ENCODE data around the gene DFFB.

DFFB gene

DNA sequence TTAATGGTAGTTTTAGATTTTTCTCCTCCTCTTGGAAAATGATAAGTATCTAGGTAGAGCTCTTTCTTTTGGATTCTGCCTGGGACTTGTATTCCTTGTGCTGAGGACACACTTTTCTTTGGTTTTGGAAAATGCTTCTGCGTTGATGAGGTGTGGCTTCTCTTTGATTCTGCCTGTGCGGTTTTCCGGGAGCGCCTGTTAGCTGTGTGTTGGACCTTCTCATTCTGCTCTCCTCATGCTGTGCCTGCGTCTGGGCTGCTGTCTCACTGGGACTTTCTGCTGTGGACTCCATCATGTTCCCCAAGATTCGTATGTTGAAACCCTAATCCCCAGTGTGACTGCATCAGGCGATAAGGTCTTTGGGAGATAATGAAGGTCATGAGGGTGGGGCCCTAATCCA lies 21.8 kb downstream of the DFFB start:
- DNase-seq = no peak

DNA sequence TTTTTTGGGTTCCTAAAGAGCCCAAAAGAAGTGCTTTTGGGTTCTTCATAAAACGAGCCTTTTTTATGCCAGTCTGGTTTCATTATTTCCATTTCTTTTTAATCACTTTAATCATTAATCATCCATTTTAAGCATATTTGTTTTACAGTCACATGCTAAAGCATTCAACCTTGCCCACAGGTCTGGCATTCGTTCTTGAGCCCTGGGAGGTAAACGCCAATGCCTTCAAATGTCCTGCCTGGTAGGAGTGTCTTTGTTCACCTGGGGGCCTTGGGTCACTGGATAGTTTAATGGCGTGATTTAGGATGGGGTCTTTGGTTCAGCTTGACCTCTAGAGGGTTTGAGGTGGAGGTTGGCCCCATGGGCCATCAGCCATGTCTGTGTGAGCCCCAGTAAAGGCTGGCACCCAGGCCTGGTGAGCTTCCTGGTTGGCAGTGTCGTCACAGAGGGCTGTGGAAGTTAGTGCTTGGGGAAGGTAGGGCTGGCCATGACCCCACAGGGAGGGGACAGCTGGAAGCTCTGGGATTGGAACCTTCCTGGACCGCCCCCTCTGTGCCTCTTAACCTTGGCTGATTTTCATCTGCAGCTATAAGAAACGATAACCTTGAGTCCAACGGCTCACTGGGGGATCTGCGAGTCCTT lies 22.6 kb downstream of the DFFB start:
- DNase-seq = no peak

DNA sequence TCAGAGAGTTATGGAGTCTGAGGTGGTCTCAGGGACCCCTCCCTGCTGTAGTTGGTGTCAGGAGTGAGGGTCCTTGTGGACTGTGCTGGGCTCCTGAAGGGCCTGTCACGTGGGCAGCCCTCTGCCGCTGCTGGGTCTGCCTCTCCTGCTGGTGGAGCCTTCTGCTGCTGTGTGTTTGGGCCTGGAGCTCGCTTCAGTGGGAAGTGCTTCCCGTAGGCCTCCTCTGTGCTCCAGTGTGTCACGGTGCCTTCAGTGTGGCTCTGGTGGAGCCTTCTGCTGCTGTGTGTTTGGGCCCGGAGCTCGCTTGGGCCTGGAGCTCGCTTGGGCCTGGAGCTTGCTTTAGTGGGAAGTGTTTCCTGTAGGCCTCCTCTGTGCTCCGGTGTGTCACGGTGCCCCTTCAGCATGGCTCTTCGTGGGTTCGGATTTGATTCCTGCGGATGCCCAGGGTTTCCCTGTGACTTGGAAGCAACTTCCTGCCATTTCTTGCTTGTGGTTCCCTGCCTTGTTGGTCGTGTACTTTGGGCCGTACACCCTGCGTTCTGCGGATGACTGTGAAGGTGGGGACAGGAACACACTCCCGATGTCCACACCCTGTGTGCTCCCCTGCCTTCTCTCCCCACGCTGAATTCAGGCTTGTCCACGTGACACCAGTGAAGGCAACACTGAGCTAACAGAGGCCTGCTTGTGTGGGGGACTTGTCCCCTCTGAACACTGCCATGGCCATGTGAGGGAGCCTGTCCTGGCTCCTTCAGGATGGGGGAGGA lies 23.3 kb downstream of the DFFB start:
- DNase-seq = no peak

DNA sequence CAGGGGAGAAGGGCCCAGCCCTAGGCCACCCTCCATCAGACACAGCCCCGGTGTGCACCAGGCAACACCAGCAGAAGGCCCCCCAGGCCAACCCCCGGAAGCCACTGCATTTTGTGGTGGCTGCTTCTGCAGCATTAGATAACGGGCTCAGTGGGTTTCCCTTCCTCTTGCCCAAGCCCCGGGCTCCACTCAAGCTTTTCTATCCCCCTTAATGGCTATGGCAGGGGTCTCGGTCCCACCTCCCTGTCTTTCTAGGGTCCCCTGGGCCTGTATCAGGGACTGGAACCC lies 23.9 kb downstream of the DFFB start:
- no peak for DNase-seq

DNA sequence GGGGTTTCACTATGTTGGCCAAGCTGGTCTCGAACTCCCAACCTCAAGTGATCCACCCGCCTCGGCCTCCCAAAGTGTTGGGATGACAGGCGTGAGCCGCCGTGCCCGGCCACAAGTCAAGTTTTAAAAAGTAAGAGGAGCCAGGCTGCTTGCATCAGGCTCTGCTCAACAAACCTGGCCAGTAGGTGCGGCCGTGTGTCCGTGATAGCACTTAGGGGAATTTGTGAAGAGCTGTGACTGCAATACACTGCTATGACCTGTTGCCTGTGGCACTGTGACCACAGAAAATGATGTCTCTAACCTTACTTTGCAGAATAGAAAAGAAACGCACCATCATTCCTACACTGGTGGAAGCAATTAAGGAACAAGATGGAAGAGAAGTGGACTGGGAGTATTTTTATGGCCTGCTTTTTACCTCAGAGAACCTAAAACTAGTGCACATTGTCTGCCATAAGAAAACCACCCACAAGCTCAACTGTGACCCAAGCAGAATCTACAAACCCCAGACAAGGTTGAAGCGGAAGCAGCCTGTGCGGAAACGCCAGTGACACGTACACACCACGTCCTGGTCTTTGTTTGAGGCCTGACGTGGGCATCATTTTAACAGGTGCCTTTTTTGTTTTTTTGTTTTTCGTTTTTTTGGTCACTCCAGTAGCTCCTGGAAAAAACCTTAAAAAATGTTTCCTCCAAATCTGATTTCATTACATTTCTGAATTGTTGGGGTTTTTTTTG lies 26.1 kb downstream of the DFFB start:
- peak; percentile 60 for DNase-seq

DNA sequence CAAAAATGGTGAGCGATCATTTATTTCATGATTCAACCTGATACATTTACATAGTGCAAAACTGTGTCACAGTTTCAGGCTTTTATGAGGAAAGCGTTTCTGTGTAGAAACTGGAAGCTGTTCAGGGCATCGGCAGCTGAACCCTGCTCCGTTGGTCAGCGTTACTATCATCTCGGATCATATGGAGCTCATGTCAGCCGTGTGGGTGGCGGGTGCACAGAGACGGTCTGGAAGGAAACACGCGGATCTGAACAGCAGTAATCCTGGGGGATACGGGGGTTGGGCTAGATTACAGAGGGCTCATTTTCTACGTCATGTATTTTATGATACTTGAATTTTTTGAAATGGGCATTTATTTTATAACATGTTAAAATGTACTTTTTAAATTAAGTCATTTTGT lies 27.7 kb downstream of the DFFB start:
- DNase-seq = no peak

DNA sequence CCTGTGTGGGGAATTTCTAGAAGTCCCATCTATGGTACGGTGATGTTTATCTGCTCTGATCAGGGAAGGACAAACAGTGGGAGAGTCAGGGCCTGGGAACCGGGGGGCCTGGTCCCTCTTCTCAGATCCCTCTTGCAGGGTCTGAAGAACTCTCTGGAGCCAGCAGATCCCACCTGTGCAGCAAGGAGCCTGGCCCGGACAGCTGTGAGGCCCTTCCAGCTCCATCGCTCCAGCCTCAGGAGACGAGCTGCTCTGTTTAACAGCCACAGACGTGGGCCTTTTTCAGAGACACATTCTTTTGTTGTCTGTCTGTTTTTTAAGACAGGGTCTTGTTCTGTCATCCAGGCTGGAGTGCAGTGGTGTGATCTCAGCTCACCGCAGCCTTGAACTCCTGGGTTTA lies 28.3 kb downstream of the DFFB start:
- no peak for DNase-seq

DNA sequence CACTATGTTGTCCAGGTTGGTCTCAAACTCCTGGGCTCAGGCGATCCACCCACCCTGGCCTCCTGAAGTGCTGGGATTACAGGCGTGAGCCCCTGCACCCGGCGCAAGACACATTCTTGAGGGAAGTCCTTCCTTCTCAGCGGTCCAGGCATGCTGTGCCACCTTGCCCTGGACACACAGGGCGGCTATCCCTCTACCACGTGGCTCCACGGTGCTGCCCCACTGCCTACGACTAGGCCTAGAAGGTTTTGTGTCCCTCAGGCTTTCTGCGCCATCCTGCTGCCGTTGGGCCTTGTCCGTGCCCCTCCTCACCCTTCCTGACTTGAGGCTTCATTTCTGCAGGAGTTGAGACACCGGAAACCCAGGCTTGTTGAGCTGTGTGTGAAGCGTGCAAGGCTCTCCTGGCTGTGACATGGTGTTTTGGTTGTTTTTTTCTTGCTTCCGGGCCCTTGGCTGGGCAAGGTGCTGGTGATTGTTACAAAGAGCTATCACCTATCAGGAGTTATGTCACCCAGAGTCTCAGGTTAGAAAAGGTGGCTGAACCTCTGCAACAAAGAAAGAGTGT lies 28.9 kb downstream of the DFFB start:
- DNase-seq = no peak

DNA sequence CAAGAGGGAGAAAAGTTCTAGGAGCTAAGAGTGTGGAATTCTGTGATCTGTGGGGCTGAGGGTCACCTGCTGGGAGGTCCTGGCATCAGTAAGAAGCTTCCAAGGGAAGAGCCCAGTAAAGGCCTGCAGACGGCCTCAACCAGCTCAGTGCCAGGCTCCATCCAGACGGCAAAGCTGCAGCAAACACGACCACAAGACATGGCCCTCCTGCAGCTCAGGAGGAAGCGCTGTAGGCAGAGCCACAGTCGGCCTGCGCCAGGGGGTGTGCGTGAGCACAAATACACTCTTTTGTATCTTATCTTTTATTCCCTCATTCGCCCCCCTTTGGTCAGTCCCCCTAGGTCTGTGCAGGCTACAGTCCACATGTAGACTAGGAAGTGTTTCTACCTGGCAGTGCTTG lies 29.4 kb downstream of the DFFB start:
- DNase-seq = no peak

DNA sequence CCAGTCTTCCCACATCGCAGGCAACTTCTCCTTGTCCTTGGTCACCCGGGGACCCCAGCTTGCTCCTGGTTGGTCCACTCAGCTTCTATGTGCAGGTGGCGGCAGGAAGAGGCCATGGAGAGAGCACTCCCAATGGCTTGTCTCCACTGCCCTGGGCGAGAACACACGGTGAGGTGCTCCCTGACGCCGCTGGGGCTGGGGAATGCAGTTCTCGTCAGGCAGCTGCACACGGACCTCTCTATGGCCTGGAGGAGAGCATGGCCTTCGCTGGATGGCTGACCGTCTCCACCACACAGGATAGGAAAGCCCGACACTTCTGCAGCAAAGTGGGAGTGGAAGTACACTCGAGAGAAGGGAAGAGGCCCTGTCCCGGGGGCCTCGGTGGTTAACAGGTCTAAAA lies 31.0 kb downstream of the DFFB start:
- DNase-seq = no peak

DNA sequence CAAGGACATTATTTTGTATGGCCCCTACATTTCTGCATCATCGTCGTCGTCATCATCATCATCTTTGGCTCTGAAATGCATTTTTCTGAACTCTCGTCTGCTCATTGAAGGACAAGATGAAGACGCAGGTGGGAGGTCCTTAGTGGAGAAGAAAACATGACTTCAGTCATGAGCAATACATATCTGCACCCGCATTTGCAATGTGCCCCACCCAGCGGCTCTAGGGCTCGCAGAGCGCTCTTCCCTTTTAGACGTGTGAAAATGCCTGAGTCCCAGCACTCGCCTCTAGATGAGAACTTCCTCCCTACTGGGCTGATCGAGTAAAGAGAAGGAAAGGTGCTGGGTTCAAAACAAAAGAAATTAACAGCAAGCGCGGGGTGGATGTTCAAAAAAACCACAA lies 32.7 kb downstream of the DFFB start:
- DNase-seq = peak; percentile 53

DNA sequence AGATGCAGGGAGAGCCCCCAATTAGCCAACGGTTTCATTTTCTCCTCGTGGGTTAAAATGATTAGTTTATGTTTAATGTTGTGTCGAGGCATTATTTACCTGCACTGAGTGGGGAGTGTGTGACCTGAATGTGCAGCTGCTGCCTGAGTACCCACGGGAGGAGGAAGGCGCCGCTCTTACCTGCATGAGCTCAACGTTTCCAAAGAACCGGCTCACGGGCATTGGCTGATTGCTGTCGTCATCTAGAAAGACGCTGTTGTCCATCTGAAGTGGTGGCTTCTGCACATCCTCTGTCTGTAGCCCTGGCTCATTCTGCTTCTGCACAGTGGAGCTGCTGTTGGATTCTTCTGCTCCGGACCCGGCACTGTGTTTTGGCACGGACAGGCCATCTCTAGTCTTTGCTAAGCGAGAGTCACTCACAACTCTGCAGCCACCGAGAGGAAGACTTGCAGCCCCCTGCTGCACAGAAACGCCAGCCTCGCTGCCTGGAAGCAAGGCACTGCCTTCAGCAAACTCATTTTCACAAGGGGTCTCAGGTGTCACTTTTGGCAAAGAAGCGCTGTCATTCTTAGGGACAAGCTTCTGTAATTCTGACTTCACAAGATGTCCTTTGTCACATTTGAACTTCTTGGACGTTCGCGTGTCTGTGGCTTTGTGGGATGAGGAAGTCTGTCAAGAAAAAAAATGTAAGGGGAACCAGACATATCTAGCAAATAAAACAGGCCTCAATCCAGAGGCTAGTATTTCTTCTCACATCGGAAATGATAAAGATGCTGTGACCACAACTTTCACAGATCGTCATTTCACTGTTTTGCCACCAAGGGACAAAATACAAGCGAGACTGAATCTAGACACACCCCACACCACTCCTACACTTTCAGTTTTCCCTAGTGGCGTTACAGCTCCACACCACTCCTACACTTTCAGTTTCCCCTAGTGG lies 33.4 kb downstream of the DFFB start:
- DNase-seq = peak; percentile 69

DNA sequence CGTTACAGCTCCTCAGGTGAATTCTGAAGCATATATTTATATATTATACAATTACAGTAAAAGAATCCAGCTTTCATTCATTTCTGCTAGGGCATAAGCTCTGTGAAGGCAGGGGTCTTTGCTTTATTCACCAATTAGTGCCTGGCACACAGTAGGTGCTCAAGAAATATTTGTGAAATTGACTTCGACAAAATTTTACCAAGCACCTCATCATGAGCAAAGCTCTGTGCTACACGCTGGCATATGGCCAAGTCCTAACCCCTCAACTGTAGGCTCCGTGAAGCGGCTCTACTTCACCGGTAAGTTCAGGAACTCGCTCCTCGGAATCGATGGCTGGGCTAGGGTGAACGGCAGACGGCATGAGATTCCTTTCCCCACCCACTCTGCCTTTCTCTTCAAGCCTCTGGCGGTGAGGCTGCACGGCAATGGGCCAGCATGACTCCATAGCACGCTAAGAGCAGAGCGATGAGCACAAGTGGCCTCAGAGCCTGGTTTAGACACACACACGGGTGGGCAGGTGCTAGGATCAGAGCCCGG lies 34.1 kb downstream of the DFFB start:
- no peak for DNase-seq

DNA sequence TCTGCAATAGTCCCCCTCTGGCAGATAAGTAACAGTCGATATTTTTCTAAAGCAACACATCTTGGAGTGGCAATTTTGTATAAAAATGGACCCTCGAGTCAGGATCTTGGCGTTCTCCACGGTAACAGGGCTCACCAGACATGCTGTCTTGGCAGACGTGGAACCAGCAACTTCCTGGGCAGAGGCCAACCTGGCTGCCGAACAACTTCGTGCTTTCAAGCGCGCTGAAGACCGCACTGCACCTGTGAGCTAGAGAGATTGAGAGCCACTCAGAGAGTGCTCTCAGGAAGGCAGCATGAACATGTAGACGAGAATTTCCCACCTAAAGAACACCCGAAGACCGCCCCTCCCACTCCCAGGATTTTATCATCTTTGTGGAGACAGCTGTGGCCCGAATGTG lies 35.5 kb downstream of the DFFB start:
- DNase-seq = no peak

DNA sequence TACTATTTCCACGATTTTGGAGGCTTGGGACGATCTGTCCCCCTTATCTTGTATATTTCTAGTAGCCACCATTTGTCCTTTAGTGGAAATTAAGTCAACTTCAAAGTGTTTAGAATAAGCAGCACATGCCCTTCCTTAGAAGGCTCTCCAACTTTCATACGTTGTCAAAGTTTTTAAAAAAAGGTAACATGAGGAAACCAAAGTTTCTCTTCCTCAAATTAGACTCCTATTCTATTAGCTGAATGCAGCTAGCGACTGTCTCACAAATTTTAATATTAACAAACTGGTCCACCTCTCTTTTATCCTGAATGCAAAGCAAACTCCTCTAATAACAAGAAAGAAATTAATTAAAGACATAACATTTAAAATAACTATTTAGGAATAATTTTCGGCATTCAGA lies 35.9 kb downstream of the DFFB start:
- DNase-seq = no peak

DNA sequence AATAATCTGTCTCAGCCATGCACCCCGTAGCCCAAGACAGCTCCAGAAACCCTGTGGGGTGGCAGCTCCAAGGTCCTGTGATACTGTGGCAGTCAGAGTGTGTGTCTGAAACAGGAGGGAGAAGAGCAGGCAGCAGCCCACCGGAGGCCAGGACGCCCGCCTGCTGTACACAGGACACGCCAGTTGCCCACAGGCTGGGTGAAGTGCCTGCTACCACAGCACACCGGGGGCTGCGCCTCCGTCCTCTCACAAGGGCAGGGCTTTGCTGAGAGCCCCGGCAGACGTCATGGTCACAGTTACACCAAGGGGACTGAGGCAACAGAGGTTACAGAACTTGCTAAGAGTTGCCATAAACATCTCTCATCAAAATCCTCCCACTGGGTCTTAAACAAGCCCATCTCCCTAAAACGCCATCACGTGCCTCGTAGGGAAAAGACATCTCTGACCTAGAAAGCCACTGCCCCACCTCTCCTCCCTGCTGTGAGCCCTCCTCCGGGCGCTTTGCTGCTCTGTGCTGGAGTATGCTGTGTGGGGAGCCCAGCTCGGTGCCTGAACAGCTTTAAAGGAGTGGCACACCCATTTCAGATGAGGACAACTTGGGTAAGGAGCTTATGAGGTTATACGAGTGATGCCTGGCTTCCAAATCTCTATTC lies 37.5 kb downstream of the DFFB start:
- DNase-seq = no peak

DNA sequence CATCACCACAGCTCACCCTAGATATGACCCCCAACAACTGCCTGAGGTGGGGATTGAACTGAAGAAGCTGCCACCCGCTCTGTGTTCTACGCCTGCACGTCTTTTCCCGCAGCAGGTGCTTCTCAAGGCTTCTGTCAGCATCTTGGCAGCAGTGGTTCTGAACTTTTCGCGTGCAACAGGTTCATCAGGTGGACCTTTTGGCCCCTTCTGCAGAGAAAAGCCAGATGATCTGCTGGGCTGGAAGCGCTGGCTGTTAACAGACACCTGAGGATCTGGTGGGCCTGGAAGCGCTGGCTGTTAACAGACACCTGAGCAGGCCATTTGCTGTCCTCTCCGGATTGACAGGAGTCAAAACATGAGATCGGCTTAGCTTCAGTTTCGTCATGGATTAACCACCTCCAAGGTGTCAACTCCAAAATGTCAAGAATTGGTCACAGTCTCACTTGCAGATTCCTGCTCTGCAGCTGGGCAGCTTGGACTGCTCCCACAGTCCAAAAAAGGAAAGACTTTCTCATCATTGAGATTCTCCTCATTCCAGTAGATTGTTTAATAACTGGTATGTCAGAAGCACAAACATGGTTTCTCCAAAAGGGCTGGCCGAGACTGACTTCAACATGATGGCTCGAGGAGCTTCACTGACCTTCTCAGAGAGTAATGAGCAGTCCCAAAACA lies 38.1 kb downstream of the DFFB start:
- DNase-seq = no peak

DNA sequence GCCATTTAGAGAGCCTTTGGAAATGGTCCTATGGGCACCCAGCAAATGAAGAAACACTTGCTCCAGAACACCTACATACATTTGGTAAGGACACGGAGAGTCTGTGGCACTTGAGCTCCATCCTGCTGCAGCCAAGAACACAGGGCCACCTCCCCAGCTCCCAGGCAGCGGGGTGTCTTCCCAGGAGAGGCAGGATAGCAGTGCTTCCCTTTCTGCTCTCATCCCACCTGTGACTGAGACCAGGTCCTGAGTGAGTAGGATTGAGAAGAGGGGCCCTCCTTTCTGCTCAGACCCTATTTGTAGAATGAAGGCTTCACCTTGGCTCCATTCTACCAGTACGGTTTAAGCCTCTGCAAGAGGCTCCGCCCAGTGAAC lies 38.7 kb downstream of the DFFB start:
- DNase-seq = no peak

DNA sequence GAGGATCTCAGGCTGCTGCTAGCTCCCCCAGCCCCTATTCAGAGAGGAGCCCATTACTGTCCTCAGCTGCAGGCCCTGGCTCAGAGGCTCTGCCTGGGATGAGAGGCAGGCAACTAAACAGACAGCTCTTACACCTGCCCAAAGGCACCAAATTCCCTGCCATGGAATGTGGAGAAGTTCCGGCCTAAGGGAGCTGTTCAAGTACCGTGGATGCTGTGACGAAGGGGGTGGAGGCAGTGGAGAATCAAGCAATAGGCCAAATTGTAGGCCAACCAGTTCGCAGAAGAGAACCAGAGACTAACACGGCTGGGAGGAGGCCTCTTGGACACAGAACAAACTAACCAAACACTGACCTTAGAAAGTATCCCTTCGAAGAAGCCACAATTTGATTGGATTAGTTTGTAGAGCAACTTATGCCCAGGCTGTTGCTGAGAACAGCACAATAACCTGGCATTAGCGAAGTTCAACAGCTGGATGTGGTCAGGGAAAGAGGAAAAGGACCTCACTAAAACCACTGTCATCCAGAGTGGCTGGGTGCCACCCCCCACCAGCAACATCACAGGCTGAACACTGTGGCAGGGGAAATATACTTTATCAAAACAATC lies 39.2 kb downstream of the DFFB start:
- DNase-seq = no peak

DNA sequence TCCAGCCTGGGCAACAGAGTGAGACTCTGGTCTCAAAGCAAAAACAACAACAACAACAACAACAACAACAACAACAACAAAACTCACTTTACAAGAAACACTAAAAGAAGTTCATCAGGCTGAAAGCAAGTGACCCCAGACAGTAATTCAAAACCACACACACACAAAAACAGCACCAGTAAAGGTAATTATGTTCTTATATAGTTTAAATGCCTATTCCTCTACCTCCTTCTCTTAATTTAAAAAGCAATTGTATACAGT lies 41.1 kb downstream of the DFFB start:
- no peak for DNase-seq

DNA sequence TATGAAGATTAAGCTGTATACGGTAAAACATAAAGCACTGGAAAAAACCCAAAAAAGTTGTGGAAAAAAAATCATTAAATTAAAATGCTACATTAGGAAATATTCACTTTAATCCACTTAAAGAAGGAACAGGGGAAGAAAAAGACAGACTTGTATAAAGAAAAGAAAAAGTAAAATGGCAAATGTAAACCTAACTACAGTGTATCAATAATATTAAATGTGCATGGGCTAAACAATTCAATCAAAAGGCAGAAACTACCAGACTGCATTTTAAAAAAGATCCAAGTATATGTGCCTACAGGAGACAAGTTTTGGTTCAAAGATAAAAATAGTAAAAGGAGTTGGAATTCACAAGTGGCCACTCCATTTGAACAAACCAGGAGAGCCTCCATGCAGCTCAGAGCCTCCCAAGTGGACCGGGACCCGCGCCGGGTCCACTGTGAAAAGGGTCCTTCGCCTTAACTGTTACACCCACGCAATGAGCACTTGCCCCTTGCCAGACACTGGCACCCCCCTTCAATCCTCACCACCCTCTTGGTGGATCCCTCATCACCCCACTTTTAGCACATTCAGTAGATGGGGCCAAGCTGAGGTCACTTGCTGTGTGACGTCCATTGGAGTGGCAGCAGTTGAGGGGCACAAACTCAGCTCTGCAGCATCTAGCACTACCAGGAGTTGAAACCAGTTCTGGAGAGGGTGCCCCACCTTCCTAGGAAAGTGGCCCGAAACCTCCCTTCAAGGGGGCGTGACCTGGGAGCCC lies 41.9 kb downstream of the DFFB start:
- no peak for DNase-seq
